Spleen (tissue), 11 donors: ENCODE data around the gene SWI5. TPM values are rescaled to one million over a fixed set of nuclear protein-coding genes. Genes with fewer than 3 reads are reported as not detected.

Experiments used
- DNase-seq: peaks from one replicate; pipeline ENCODE4 v3.0.0-alpha.2; 2020
- H3K27ac ChIP-seq, 8 donors: fragments of 200-600 bp; sonication (generic) in 7 of 8; 1 replicate in 4 of 8; 2 replicates in 4 of 8; pipeline versions ENCODE4 v1.5.0 to v1.8.0; 2016 to 2021; ENCODE audit warnings: inconsistent platforms in 4 of 8, mild to moderate bottlenecking in 4 of 8, moderate library complexity in 1 of 8
- H3K27me3 ChIP-seq, 7 donors: fragments of 200-600 bp; sonication (generic) in 6 of 7; replicated peaks in 1 of 7; 1 replicate in 4 of 7; 2 replicates in 3 of 7; pipeline versions ENCODE4 v1.5.0 to v1.8.0; 2016 to 2021; ENCODE audit warnings: inconsistent platforms in 3 of 7, mild to moderate bottlenecking in 1 of 7
- H3K36me3 ChIP-seq, 6 donors: fragments of 200-600 bp; sonication (generic) in 5 of 6; 1 replicate in 4 of 6; 2 replicates in 2 of 6; pipeline versions ENCODE4 v1.5.0 to v1.8.0; 2016 to 2021; ENCODE audit warnings: inconsistent platforms in 2 of 6
- H3K4me1 ChIP-seq, 6 donors: fragments of 200-600 bp; sonication (generic) in 5 of 6; 1 replicate in 3 of 6; 2 replicates in 3 of 6; pipeline versions ENCODE4 v1.5.0 to v1.8.0; 2016 to 2021; ENCODE audit warnings: inconsistent platforms in 3 of 6
- H3K4me3 ChIP-seq, 8 donors: fragments of 200-600 bp; sonication (generic) in 7 of 8; 1 replicate in 4 of 8; 2 replicates in 4 of 8; pipeline versions ENCODE4 v1.5.0 to v1.8.0; 2016 to 2021; ENCODE audit warnings: inconsistent platforms in 4 of 8, mild to moderate bottlenecking in 4 of 8, moderate library complexity in 2 of 8
- H3K9me3 ChIP-seq, 8 donors: fragments of 200-600 bp; sonication (generic) in 7 of 8; 1 replicate in 4 of 8; 2 replicates in 4 of 8; pipeline versions ENCODE4 v1.5.0 to v1.8.0; 2016 to 2021; ENCODE audit warnings: inconsistent platforms in 4 of 8
- CTCF ChIP-seq, 11 experiments: fragments of 200-600 bp in 7 of 11; fragments of 450-650 bp in 4 of 11; sonication (generic) in 4 of 11; IDR thresholded peaks in 8 of 11; conservative IDR thresholded peaks in 3 of 11; 1 replicate in 7 of 11; 2 replicates in 4 of 11; pipeline versions ENCODE4 v1.4.0 to v1.8.0; 2016 to 2021; ENCODE audit warnings: antibody characterized with exemption in 11 of 11, inconsistent platforms in 4 of 11, mild to moderate bottlenecking in 1 of 11
- POLR2A ChIP-seq, 3 donors: fragments of 450-650 bp; IDR thresholded peaks; one replicate each; pipeline ENCODE4 v1.5.1; 2017; ENCODE audit warnings: antibody characterized with exemption in 3 of 3, mild to moderate bottlenecking in 1 of 3
- POLR2AphosphoS5 ChIP-seq, 3 donors: sonication (generic); formaldehyde crosslinking; IDR thresholded peaks; one replicate each; pipeline ENCODE4 v1.5.1; 2017; ENCODE audit warnings: antibody characterized with exemption in 3 of 3
- WGBS, 5 donors: extraction: QIAGEN DNeasy Blood & Tissue Kit in 3 of 5; methylation state at CpG; one replicate each; pipeline versions ENCODE4 v1.1.5 to v1.1.7; 2013 to 2018; 5-methylcytosine and 5-hydroxymethylcytosine counted together
- intact Hi-C: fragments of 100-400 bp; cut with DNase I; formaldehyde crosslinking; loops from one replicate; pipeline ENCODE4 v1.15.0; 2023; ENCODE audit warnings: low total_unique reads
- polyA plus RNA-seq, 3 donors: library from polyadenylated mRNA; stranded (reverse); fragments of 200-250 nt; gene quantifications; one replicate each; pipeline ENCODE4 v1.2.1, GENCODE V29; 2013
- total RNA-seq, 7 donors: library from RNA; depleted of rRNA in 3 of 7; stranded (reverse); fragments of >200 nt in 3 of 7; fragmentation: NEBNext Ultra II Directional in 4 of 7; extraction: Animal tissue kit (Norgen Biotek cat#: 25700) in 4 of 7; gene quantifications; one replicate each; pipeline versions ENCODE4 v1.1.0 to v1.2.1, GENCODE V29; 2016 to 2021
- donor health status: healthy with polysubstance abuse.
- donor health status: DM: no; HTN: no; CAD: no; lungs with moderate emphysema.
- donor health status: DM: no; HTN: no; CAD: no.
- donor health status: Bipolar disorder and iron deficiency.
- donor health status: healthy.
- donor health status: DM: no; HTN: no; CAD: no.
- donor health status: DM: yes; HTN: yes; CAD: no.

The SWI5 gene
- total and polyA plus RNA-seq, 10 donors: 8.4 to 23.4 (median 15.3) TPM

DNA sequence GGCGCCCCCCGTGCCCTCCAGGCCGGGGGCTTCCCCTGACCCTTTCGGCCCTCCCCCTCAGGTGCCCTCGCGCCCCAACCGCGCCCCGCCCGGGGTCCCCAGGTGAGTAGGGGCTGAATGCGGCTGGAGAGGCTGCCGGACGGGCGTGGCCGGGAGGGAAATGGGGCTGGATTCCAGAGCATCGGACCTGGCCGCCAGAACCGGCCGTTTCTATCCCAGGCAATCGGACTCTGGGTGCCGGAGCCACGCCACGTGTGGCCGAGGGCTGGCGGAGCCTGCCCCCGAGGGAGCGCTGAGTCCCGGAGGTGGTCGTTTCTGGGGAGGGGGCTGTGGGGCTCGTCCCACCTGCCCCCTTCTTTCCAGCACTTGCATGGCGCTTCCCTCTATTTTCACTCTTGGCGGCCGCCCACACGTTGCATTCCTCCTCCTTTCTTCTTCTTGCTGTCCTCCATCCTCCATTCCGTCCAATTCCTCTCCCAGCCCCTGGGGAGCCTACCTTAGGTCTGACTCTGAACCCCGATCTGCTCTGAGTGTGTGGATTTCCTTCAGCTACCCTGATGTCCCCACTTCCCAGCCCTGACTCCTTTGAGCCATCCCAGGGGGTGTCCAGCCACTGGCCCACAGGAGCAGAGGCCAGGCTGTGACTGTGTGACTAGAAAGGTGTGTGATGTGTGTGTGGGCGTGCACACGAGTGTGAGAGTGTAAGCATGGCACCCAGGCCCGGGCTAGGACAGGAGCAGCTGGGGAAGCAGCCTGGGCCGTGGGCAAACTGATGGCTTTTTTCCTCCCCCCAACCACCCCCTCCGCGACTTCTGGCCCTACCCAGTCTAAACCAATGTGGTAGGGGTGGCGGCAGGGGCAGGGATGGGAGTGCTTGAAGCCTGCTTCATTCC lies 25.0 kb upstream of the SWI5 start:
- intact Hi-C loops: no loop called here
- 18 to 33% (median 32%) methylated on average over 25 to 43 of the region's 43 CpGs for WGBS, 5 donors
- no peak for TF ChIP-seq POLR2A (IDR thresholded peaks at IDR 0.05)
- Histone ChIP-seq H3K27ac (peak overlapping the region in 3 of 8 donors; percentile 73 to 80 (median 79)), H3K4me3 (peak overlapping the region; percentile 27 to 79 (median 47)), H3K9me3 (no peaks in the 10 kb centered on the region), H3K36me3 (peaks cover 0 to 7% (median 0%) of the 10 kb centered on the region in 6 donors), H3K4me1 (peaks cover 6 to 31% (median 23%) of the 10 kb centered on the region in 6 donors), H3K27me3 (peaks cover 0 to 20% (median 0%) of the 10 kb centered on the region in 7 donors)
- DNase-seq: no peak

- no peak for DNase-seq
- H3K4me1 ChIP-seq: peaks cover 6 to 26% (median 21%) of the 10 kb centered on the region in 6 donors
- H3K9me3 ChIP-seq: no peaks in the 10 kb centered on the region
- peaks cover 0 to 13% (median 2%) of the 10 kb centered on the region in 6 donors for H3K36me3 ChIP-seq
- 58 to 81% (median 80%) methylated on average over 3 of the region's 3 CpGs for WGBS, 5 donors
- intact Hi-C loops: no loop called here
- H3K4me3 ChIP-seq: no peak overlapping the region
- H3K27me3 ChIP-seq: peaks cover 0 to 20% (median 0%) of the 10 kb centered on the region in 7 donors
- H3K27ac ChIP-seq: no peak overlapping the region
- TF ChIP-seq CTCF (IDR thresholded peaks at IDR 0.05 in 8 of 11, conservative IDR thresholded peaks at IDR 0.05 in 3 of 11): no peak
- TF ChIP-seq POLR2A (IDR thresholded peaks at IDR 0.05): no peak
- no peak for TF ChIP-seq POLR2AphosphoS5 (IDR thresholded peaks at IDR 0.05)
These were observed 24.4 kb upstream of the SWI5 start for GRCh38 chr9:128251732-128252100.

GRCh38 chr9:128252317-128253139 lies 23.5 kb upstream of the SWI5 start:
- Histone ChIP-seq H3K27ac (no peak overlapping the region), H3K27me3 (peaks cover 0 to 20% (median 0%) of the 10 kb centered on the region in 7 donors), H3K4me1 (peaks cover 6 to 26% (median 21%) of the 10 kb centered on the region in 6 donors), H3K36me3 (peaks cover 0 to 21% (median 10%) of the 10 kb centered on the region in 6 donors), H3K4me3 (no peak overlapping the region), H3K9me3 (no peaks in the 10 kb centered on the region)
- no peak for DNase-seq
- 87 to 95% (median 91%) methylated on average over 11 to 25 of the region's 25 CpGs for WGBS, 5 donors
- TF ChIP-seq POLR2AphosphoS5 (IDR thresholded peaks at IDR 0.05): no peak
- TF ChIP-seq CTCF (IDR thresholded peaks at IDR 0.05 in 8 of 11, conservative IDR thresholded peaks at IDR 0.05 in 3 of 11): no peak
- no peak for TF ChIP-seq POLR2A (IDR thresholded peaks at IDR 0.05)
- intact Hi-C loops: no loop called here

DNA sequence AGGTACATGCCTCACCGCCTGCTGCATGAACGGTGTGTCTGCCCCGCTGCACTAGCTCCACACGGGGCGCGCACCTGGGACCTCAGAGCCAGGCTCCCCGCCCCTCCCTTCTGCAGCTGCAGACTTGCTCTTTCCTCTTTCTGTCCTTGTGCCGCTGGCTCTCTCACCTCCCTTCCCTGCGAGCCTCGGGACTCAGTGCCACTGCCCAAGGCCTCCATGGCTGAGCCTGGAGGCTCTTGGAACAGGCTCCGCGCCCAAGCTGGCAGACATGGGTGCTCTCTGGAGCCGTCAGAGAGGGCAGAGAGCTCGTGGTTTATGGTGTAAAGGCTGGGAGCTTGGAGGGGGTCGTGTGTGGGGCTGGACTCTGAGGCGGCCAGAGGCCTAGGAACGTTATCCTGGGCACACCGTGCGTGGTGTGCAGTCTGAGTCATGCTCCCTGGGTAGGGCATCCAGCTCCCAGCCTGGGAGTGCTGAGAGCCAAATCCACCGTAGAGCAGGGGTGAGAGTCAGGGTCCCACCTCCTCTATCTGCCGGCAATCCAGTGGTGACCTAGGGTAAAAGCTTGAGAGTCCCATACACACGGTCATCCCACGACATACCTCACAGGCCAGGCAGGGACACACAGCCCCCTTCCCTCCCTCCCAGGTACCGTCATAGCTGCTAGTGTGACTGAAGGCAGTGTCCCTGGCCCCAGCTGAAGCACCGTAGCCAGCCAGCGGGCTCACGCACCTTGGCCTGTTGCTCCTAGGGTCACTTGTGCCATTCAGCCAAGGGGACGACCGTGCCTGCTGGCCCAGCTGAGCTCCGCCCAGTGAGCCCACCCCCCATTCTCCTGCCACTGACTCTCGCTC lies 22.7 kb upstream of the SWI5 start:
- DNase-seq: no peak
- 83 to 90% (median 86%) methylated on average over 23 to 31 of the region's 31 CpGs for whole genome bisulfite sequencing, 5 donors
- no peak for TF ChIP-seq POLR2AphosphoS5 (IDR thresholded peaks at IDR 0.05)

More for the DNA sequence above, 22.7 kb upstream of the SWI5 start:
- intact Hi-C loops: no loop called here
- Histone ChIP-seq H3K27me3 (peaks cover 0 to 20% (median 0%) of the 10 kb centered on the region in 7 donors), H3K4me1 (peaks cover 6 to 26% (median 21%) of the 10 kb centered on the region in 6 donors), H3K9me3 (no peaks in the 10 kb centered on the region), H3K27ac (no peak overlapping the region), H3K4me3 (no peak overlapping the region), H3K36me3 (peaks cover 0 to 30% (median 18%) of the 10 kb centered on the region in 6 donors)
